Smooth muscle cell (in vitro differentiated cells): ENCODE measurements around the gene DOCK4. TPM values are rescaled to one million over a fixed set of nuclear protein-coding genes. Genes with fewer than 3 reads are reported as not detected.
A peak's percentile ranks its signal among the peaks of the same experiment; 100 is the strongest.

ENCODE experiments used
- DNase-seq: peaks from one replicate; lab custom pipeline; 2025; ENCODE audit not compliant: unreplicated experiment; lab: John Stamatoyannopoulos, UW
- H2AFZ ChIP-seq: fragments of 200-600 bp; sonication (generic); 2 replicates; pipeline ENCODE4 v1.6.0; 2016; ENCODE audit warnings: antibody characterized with exemption, low read depth, mild to moderate bottlenecking
- H3F3A ChIP-seq: fragments of 200-600 bp; sonication (generic); 2 replicates; pipeline ENCODE4 v1.6.0; 2017; ENCODE audit warnings: antibody characterized with exemption, low read depth
- H3K27ac ChIP-seq: fragments of 200-600 bp; sonication (generic); 2 replicates; pipeline ENCODE4 v1.5.1; 2016; ENCODE audit warnings: low read depth, mild to moderate bottlenecking
- H3K27me3 ChIP-seq: fragments of 200-600 bp; sonication (generic); 2 replicates; pipeline ENCODE4 v1.6.1; 2016; ENCODE audit warnings: low read depth, mild to moderate bottlenecking
- H3K36me3 ChIP-seq: fragments of 200-600 bp; sonication (generic); 2 replicates; pipeline ENCODE4 v1.5.1; 2016; ENCODE audit warnings: low read depth
- H3K4me1 ChIP-seq: fragments of 200-600 bp; sonication (generic); 2 replicates; pipeline ENCODE4 v1.5.1; 2016; ENCODE audit warnings: low read depth
- H3K4me2 ChIP-seq: fragments of 200-600 bp; sonication (generic); 2 replicates; pipeline ENCODE4 v1.6.0; 2016; ENCODE audit warnings: mild to moderate bottlenecking
- H3K4me3 ChIP-seq: fragments of 200-600 bp; sonication (generic); 2 replicates; pipeline ENCODE4 v1.5.1; 2016; ENCODE audit warnings: mild to moderate bottlenecking
- H3K79me2 ChIP-seq: fragments of 200-600 bp; sonication (generic); 2 replicates; pipeline ENCODE4 v1.6.0; 2016; ENCODE audit warnings: low read depth, mild to moderate bottlenecking
- H3K9ac ChIP-seq: fragments of 200-600 bp; sonication (generic); 2 replicates; pipeline ENCODE4 v1.6.0; 2016; ENCODE audit warnings: low read depth
- H3K9me3 ChIP-seq: fragments of 200-600 bp; sonication (generic); replicated peaks from 2 replicates; pipeline ENCODE4 v1.5.1; 2016; ENCODE audit warnings: low read depth
- H4K20me1 ChIP-seq: fragments of 200-600 bp; sonication (generic); 2 replicates; pipeline ENCODE4 v1.6.0; 2016; ENCODE audit warnings: low read depth
- WGBS: methylation state at CpG from one replicate; pipeline ENCODE4 v1.1.7; 2016; ENCODE audit warnings: low lambda C conversion rate; 5-methylcytosine and 5-hydroxymethylcytosine counted together
- polyA plus RNA-seq: library from polyadenylated mRNA; unstranded; fragments of >200 nt; fragmentation: Nextera tagmentation; extraction: Ambion mirVana; gene quantifications from 2 replicates; pipeline ENCODE4 v1.2.1, GENCODE V29; 2016
- total RNA-seq: library from RNA; depleted of rRNA; stranded (reverse); fragments of >200 nt; gene quantifications from 2 replicates; pipeline ENCODE4 v1.2.3, GENCODE V29; 2014
- TF ChIP-seq, protein P1 (sequence below): fragments of 200-600 bp; sonication (generic); IDR thresholded peaks from 2 replicates; pipeline ENCODE4 v1.5.1; 2017; ENCODE audit warnings: borderline replicate concordance, mild to moderate bottlenecking, antibody characterized with exemption; ENCODE audit not compliant: insufficient read depth, poor library complexity, severe bottlenecking

Gene DOCK4
- total and polyA plus RNA-seq, 2 experiments from 2014 or later: 7.4 to 20.5 TPM

DNA sequence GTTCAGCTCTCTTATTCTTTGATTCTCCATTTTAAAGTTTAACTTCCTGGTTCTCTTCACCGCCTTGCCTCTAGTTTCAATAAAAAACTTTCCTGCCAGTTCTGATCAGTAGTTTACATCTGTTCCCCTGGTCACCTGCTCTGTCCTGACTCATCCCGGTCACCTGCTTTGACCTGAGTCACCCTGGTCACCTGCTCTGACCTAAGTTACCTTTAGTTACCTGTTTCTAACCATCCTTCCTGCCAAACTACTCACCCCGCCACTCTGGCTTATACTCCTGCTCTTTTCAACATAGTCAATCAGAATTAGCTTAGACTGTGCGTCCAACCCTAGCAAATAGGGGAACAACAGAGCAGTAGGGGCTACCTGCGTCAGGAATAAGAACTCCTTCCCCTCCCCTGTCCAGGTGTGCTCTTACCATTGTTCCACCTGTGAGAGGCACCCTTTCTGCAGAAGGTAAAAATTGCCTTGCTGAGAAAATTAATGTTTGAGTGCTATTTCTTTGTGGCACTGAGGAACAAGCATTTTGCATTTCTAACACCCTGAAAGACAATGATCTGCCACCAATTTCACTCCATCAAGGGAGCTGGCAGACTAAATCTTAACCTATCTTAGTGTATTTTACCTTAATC, 263.6 kb downstream of the DOCK4 start:
- no peak for DNase-seq
- Histone ChIP-seq H3K9ac (no peak overlapping the region), H3F3A (no peaks in the 10 kb centered on the region), H3K79me2 (no peaks in the 10 kb centered on the region), H3K36me3 (no peaks in the 10 kb centered on the region), H3K27me3 (no peaks in the 10 kb centered on the region), H3K4me1 (peaks cover 3% of the 10 kb centered on the region), H3K27ac (no peak overlapping the region), H3K4me2 (no peak overlapping the region), H3K9me3 (no peaks in the 10 kb centered on the region), H2AFZ (no peak overlapping the region), H3K4me3 (no peak overlapping the region), H4K20me1 (no peaks in the 10 kb centered on the region)
- WGBS: 91% methylated on average over 5 of the region's 5 CpGs
- TF ChIP-seq, protein P1, sequence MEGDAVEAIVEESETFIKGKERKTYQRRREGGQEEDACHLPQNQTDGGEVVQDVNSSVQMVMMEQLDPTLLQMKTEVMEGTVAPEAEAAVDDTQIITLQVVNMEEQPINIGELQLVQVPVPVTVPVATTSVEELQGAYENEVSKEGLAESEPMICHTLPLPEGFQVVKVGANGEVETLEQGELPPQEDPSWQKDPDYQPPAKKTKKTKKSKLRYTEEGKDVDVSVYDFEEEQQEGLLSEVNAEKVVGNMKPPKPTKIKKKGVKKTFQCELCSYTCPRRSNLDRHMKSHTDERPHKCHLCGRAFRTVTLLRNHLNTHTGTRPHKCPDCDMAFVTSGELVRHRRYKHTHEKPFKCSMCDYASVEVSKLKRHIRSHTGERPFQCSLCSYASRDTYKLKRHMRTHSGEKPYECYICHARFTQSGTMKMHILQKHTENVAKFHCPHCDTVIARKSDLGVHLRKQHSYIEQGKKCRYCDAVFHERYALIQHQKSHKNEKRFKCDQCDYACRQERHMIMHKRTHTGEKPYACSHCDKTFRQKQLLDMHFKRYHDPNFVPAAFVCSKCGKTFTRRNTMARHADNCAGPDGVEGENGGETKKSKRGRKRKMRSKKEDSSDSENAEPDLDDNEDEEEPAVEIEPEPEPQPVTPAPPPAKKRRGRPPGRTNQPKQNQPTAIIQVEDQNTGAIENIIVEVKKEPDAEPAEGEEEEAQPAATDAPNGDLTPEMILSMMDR: no peak

DNA sequence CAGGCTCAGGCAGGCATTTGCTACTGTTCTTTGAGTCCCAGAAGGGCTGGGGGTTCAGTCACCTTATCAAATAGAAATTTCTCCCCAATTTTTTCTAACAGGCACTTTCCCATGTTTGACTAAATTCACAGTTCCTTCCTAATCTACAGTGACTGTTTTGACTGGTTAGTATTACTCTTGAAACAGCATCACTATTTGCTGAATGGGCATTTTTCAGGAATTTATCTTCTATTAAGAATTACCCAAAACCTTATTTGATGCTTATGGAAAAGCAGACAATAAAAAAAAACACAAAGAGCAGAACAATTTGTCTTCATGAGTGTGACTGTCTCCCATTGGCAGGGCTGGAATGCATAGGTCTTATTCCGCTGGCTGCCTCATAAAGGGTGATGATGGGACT, 269.0 kb downstream of the DOCK4 start:
- peaks cover 3% of the 10 kb centered on the region for H3K4me1 ChIP-seq
- H3K9me3 ChIP-seq: no peaks in the 10 kb centered on the region
- H3K27ac ChIP-seq: no peak overlapping the region
- DNase-seq: no peak
- H3K79me2 ChIP-seq: no peaks in the 10 kb centered on the region
- H3K27me3 ChIP-seq: no peaks in the 10 kb centered on the region
- H4K20me1 ChIP-seq: no peaks in the 10 kb centered on the region
- no peak overlapping the region for H3K4me2 ChIP-seq
- no peaks in the 10 kb centered on the region for H3K36me3 ChIP-seq
- WGBS: 78% methylated on average over 1 of the region's 1 CpG
- H3F3A ChIP-seq: no peaks in the 10 kb centered on the region
- H2AFZ ChIP-seq: no peak overlapping the region
- H3K9ac ChIP-seq: no peak overlapping the region
- no peak overlapping the region for H3K4me3 ChIP-seq
- TF ChIP-seq, protein P1: no peak

GRCh38 chr7:111933609-111934008, 272.6 kb downstream of the DOCK4 start:
- peak overlapping the region; percentile 67 for H3K27ac ChIP-seq
- WGBS: 37% methylated on average over 4 of the region's 4 CpGs
- no peak for DNase-seq

More at GRCh38 chr7:111933609-111934008, 272.6 kb downstream of the DOCK4 start:
- Histone ChIP-seq H3K9ac (no peak overlapping the region), H3K4me3 (no peak overlapping the region), H3K4me2 (no peak overlapping the region), H4K20me1 (no peaks in the 10 kb centered on the region), H3K36me3 (no peaks in the 10 kb centered on the region), H2AFZ (no peak overlapping the region), H3K27me3 (no peaks in the 10 kb centered on the region), H3K4me1 (peaks cover 14% of the 10 kb centered on the region), H3K9me3 (no peaks in the 10 kb centered on the region), H3K79me2 (no peaks in the 10 kb centered on the region), H3F3A (no peaks in the 10 kb centered on the region)
- TF ChIP-seq, protein P1: no peak
